Mesothelial cell of epicardium (in vitro differentiated cells): Measurements from ENCODE around the gene ECI2. TPM values are rescaled to one million over a fixed set of nuclear protein-coding genes. Genes with fewer than 3 reads are reported as not detected.
"Not testable (repeated sequence)": the region's sequence is repeated elsewhere in the genome, so short reads cannot be mapped to it uniquely, and the experiment has no call there.

Experiments
- DNase-seq, 2 experiments: peaks; one replicate each; pipeline ENCODE4 v3.0.0; 2021; ENCODE audit warnings: low spot score in 2 of 2; ENCODE audit not compliant: unreplicated experiment in 2 of 2
- H3K27ac Mint-ChIP-seq: 2 replicates; pipeline ENCODE4 v1.8.0; 2021; ENCODE audit warnings: mixed read lengths
- H3K27me3 Mint-ChIP-seq: 2 replicates; pipeline ENCODE4 v1.8.0; 2021; ENCODE audit warnings: low read depth, mixed read lengths
- H3K36me3 Mint-ChIP-seq: 2 replicates; pipeline ENCODE4 v1.8.0; 2021; ENCODE audit warnings: mixed read lengths
- H3K4me1 Mint-ChIP-seq: 2 replicates; pipeline ENCODE4 v1.8.0; 2021; ENCODE audit warnings: mixed read lengths
- H3K4me3 Mint-ChIP-seq: 2 replicates; pipeline ENCODE4 v1.8.0; 2021; ENCODE audit warnings: mild to moderate bottlenecking, moderate library complexity, mixed read lengths
- H3K9me3 Mint-ChIP-seq: 2 replicates; pipeline ENCODE4 v1.8.0; 2021; ENCODE audit warnings: mixed read lengths
- CTCF ChIP-seq: fragments of 200-600 bp; sonication (generic); IDR thresholded peaks from one replicate; pipeline ENCODE4 v1.5.0; 2021; ENCODE audit warnings: antibody characterized with exemption; ENCODE audit not compliant: unreplicated experiment
- total RNA-seq: library from RNA; stranded (reverse); gene quantifications from 3 replicates; pipeline ENCODE4 v1.2.1, GENCODE V29; 2021

Gene ECI2
- total RNA-seq, 1 donor from 2014 or later: 51.8 TPM

GRCh38 chr6:4100655-4101054, 34.7 kb downstream of the ECI2 start:
- Mint-ChIP-seq H3K27ac (no peak overlapping the region), H3K4me3 (no peak overlapping the region), H3K27me3 (no peaks in the 10 kb centered on the region), H3K9me3 (no peaks in the 10 kb centered on the region), H3K36me3 (no peaks in the 10 kb centered on the region), H3K4me1 (peaks cover 7% of the 10 kb centered on the region)
- TF ChIP-seq CTCF: no peak
- DNase-seq: no peak

DNA sequence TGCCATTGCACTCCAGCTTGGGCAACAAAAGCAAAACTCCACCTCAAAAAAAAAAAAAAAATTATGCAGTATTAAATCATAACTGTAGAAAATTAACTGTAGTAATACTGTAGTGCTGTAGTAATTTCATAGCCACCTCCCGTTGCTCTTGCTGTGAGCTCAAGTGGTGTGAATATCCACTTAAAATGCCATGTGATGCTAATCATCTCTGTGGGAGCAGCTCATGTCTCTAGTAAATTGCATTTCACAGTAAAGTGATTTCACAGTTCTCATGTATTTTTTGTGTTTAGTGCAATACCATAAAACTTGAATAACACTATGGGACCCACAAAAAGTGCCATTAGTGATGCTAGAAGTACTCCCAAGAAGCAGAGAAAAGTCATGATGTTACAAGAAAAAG, 42.1 kb downstream of the ECI2 start:
- Mint-ChIP-seq H3K27me3 (no peaks in the 10 kb centered on the region), H3K36me3 (no peaks in the 10 kb centered on the region), H3K27ac (no peak overlapping the region), H3K9me3 (no peaks in the 10 kb centered on the region), H3K4me3 (no peak overlapping the region), H3K4me1 (no peaks in the 10 kb centered on the region)
- TF ChIP-seq CTCF: no peak
- DNase-seq: no peak

GRCh38 chr6:4091941-4092340, 43.4 kb downstream of the ECI2 start:
- TF ChIP-seq CTCF: no peak
- no peak overlapping the region for H3K4me3 Mint-ChIP-seq
- H3K27me3 Mint-ChIP-seq: no peaks in the 10 kb centered on the region
- no peaks in the 10 kb centered on the region for H3K36me3 Mint-ChIP-seq
- H3K4me1 Mint-ChIP-seq: no peaks in the 10 kb centered on the region
- no peak overlapping the region for H3K27ac Mint-ChIP-seq
- no peaks in the 10 kb centered on the region for H3K9me3 Mint-ChIP-seq
- DNase-seq: no peak

GRCh38 chr6:4090043-4090442, 45.3 kb downstream of the ECI2 start:
- not testable (repeated sequence) for H3K9me3 Mint-ChIP-seq, H3K36me3 Mint-ChIP-seq, H3K27me3 Mint-ChIP-seq, H3K27ac Mint-ChIP-seq, H3K4me1 Mint-ChIP-seq, DNase-seq, H3K4me3 Mint-ChIP-seq

- H3K27ac Mint-ChIP-seq: no peak overlapping the region
These were observed 46.7 kb downstream of the ECI2 start for GRCh38 chr6:4088704-4089103.

GRCh38 chr6:4085332-4085700, 50.1 kb downstream of the ECI2 start:
- Mint-ChIP-seq H3K9me3 (no peaks in the 10 kb centered on the region), H3K27ac (no peak overlapping the region), H3K27me3 (no peaks in the 10 kb centered on the region), H3K4me3 (no peak overlapping the region), H3K36me3 (no peaks in the 10 kb centered on the region), H3K4me1 (no peaks in the 10 kb centered on the region)
- TF ChIP-seq CTCF: no peak
- no peak for DNase-seq

More at GRCh38 chr6:4088704-4089103, 46.7 kb downstream of the ECI2 start:
- TF ChIP-seq CTCF: no peak
- no peaks in the 10 kb centered on the region for H3K36me3 Mint-ChIP-seq
- no peaks in the 10 kb centered on the region for H3K4me1 Mint-ChIP-seq
- no peak for DNase-seq
- no peaks in the 10 kb centered on the region for H3K9me3 Mint-ChIP-seq
- H3K4me3 Mint-ChIP-seq: no peak overlapping the region
- H3K27me3 Mint-ChIP-seq: no peaks in the 10 kb centered on the region
